HG03460 (cell line): ENCODE measurements around the gene HECW1.
"Not testable (repeated sequence)": the region's sequence is repeated elsewhere in the genome, so short reads cannot be mapped to it uniquely, and the experiment has no call there.

ENCODE experiments used
- ATAC-seq: cut with Tn5 transposase; IDR thresholded peaks from one replicate; pipeline ENCODE4 v1.9.1; 2021; ENCODE audit not compliant: unreplicated experiment

The HECW1 gene

DNA sequence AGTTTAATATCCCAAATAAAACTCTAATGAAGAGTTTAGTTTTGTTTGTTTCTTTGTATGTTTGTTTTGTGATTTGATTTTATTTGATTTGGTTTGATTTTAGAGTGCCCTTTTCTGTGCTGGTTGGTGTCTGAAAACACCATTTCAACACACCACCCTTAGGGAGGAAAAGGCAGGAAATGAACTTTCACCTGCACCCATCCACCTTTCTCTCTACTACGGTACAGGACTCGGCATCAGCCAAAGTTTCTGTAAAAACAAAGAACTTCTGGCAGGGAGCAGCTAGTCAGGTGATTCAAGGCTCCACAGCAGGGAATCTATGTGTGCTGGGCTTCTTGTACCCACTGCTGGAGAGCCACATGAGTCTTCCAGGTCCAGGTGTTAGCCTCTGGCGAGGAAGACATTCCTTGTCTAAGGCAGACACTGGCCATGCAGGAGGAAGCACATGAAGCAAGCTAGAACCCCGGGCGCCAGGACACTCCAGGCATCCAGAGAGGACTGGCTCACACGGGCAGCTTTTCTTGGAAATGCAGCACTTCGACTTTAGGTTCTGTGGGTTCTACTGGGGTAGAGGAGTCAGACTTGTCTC is 448.4 kb downstream of the HECW1 start:
- ATAC-seq = no peak

DNA sequence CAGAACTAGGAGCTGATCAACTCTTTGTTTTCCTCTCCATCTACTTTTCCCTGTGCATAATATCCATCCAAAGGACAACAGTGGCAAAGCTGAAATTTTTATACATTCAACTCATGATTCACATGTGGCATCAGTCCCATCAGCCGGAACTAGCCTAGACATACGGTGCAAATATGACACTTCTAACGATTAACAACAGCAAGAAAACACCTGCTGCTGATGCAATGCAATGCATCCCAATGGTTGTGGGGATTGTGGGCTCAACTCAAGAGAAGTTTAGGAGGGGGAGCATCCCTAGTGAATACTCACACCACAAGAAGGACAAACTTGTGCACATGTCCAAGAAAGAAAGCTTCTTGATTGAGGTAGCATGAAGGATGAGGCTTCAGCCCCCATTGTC is 449.9 kb downstream of the HECW1 start:
- ATAC-seq = no peak

DNA sequence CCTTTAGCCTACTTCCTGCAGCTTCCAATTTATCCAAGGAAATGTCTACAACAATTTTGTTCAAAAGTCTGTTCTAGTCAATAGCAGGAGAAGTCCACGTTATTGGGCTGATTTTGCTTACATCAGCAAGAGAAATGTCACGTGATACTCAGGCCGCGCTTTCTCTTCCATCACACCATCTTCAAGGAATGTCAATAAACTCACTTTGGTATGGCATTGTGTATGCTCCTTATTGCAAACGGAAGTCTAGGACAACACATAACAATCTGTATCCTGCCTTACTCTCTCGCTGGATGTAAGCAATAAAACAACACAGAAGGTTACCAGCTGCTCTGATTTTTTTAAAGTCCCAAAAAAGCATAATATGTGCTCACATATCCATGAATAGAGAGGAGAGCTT is 453.3 kb downstream of the HECW1 start:
- ATAC-seq = no peak

DNA sequence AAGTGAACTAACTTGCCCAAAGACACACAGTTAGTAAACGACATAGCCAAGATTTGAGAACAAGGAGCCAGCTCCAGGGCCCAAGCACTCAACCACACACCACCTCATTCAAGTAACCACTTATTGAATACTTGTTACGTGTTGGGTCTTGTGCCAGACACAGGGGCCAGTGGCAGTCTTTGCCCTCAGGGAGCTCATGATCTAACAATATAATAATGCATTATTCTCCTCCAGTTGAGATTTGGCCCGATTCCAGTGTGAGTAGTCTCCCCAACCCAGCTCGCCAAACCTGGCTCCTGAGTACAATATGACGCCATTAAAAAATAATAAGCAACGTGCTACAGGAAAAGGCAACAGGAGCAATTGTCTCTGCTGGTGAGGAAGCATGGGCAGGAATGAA is 456.1 kb downstream of the HECW1 start:
- ATAC-seq = no peak

DNA sequence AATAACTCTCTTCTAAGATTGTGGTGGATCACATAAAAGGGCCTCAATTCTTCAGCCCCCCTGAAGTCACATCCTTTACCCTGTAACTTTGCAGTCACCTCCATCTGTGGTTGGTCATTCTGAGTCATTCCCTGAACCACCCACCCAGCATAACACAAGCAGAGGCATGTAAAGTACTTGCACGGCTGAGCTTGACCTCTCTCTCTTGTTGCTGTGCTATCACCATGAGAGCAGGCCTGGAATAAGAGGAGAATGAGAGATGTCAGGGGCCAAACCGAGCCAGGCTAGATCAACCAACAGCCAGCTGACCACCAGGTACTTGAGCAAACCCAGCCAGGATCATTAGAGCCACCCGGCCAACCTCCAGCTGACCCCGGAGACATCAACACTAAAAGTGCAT is 457.0 kb downstream of the HECW1 start:
- peak; percentile 48 for ATAC-seq

DNA sequence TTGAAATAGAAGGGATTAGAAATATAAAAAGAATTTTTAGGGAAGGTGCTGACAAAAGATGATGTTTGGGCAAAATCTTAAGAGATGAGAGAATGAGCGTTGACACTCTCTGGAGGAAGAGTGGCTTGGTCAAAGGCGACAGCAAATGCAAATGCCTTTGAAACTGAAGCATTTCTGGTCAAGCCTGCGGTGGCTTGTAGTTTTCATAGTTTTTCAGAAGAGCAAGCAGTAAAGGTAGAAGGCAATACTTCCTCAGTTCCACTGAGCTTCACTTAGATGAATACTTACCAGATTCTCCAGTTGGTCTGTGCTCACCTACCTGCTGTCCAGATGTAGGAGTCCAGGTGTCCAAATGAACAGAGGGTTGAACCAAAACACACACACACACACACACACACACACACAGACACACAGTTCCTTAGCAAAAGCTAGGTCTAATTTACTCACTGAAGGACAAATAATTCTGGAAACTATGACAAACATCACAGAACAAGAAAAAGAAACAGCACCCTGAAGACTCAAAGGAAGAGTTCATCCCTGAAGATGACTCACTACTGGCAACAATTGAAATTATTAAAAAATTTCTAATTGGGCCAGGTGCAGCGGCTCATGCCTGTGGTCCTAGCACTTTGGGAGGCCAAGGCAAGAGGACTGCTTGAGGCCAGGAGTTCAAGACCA is 458.4 kb downstream of the HECW1 start:
- ATAC-seq = peak; percentile 64

DNA sequence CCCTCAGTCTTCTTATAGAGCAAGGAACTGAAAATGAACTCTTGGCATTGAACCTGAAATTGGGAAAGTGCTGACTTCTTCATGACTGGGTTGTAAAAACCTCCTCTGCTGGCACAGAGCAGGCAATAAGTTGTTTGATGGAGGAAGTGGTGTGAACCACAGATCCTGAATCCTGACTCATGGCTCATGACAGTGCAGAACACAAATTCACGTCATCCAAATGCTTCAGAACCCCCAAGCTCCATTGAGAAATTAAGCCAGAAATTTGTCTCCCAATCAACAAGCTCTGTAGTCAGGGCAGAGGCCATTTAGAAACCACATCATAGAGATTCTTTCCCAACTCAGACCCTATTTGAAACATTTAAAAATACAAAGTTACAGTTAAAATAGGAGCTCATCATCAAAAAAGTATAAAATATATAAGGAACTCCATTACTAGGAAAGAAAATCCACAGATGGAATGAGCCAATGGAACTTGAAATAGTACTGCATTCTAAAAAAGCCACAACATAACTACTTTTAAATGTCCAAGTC is 460.1 kb downstream of the HECW1 start:
- peak; percentile 52 for ATAC-seq

DNA sequence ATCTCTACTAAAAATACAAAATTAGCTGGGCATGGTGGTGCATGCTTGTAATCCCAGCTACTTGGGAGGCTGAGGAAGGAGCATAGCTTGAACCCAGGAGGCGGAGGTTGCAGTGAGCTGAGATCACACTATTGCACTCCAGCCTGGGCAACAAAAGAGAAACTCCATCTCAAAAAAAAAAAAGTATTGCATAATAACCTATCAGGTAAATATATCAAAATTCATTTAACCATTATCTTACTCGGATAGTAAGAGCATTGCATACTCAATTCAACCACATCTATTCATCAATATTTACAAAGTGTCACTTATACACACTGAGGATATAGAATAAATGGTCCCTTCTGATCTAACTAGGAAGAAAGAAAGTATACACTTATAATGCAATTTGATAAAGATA is 461.4 kb downstream of the HECW1 start:
- not testable (repeated sequence) for ATAC-seq

DNA sequence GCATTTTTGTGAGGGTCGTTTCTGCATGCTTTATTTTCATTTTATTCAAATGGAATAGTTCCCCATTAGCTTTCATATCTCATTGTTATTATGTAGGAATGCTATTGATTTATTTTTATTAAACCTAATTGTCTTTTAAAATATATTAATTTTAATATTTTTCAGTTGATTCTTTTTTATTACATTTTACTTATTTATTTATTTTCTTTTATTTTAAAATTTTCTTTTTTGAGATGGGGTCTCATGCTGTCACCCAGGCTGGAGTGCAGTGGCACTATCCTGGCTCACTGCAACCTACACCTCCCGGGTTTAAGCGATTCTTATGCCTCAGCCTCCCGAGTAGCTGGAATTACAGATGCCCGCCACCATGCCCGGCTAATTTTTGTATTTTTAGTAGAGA is 463.1 kb downstream of the HECW1 start:
- no peak for ATAC-seq

DNA sequence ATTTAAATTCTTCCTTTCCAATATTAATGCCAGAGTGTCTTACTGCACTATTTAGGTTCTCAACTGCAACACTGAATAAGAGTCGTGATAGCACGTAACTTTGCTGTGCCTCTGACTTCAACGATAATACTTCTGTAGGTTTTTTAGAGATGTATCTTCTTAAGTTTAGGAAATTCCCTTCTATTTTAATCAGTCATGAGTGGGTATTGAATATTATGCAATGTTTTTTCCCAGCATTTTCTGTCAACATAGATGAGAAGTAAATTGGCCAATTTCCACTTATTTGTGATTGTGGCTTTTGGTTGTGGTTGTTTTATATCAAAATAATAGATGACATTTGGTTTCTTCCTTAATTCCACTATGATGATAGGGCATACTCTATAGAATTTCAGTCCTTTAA is 463.8 kb downstream of the HECW1 start:
- ATAC-seq = no peak

DNA sequence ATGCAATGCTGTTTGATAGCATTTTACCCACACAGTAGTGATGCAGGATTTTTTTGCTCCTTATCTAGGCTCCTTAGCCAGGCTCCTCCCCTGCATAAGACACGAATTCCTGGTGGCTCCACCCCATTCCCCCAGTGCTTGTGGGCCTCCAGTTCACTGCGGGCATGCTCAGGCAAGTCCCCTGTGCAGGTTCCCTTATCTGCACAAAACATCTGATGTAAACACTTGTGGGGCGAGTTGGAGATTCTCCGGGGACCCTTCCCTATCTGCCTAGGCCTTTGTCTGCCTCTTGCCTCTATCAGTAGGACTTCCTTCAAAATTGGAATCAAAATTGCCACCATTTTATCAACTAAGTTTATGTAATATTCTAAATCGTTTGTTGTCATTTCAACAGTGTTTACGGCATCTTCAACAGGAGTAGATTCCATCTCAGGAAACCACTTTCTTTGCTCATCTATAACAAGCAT is 465.1 kb downstream of the HECW1 start:
- no peak for ATAC-seq

DNA sequence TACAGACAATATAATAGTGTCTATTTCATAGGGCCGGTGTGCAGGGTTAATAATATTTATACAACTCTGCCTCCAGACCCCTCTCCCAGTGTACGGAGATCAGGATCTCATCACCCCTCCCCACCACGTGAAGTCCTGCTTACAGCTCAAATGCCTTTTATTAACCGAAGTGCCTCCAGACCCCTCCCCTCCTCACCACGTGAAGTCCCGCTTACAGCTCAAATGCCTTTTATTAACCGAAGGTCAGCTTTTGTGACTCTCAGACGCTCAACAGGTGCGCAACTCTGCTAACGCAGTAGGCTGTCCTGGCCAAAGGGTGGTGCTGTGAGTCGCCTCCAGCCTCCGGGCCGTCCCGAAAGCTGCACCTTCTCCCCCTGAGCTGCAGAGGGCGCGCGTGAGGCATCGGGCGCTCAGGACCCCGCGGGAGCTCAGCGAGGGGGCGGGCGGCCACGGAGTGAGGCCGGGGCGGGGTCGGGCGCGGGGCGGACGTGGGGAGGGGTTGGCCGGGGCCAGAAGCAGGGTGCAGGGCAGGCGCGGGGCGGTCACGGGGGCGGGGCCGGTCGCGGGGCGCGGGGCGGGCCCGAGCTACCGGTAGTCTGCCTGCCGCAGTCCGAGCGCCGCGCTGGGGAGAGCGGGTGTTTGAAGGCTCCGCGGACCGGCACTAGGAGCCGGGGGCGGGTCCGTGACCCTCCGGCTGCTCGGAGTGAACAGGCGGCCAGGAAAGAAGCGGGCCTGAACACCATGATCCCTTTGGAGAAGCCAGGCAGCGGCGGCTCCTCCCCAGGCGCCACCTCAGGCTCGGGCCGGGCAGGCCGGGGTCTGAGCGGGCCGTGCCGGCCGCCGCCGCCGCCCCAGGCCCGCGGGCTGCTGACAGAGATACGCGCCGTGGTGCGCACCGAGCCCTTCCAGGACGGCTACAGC is 470.3 kb downstream of the HECW1 start, which contains the start of gene STK17A:
Gene STK17A (plus strand): TSS at position 606 of the 921 bp plus-strand sequence. CDS start 136 bp downstream, at position 742.
- peak; percentile 50 for ATAC-seq

DNA sequence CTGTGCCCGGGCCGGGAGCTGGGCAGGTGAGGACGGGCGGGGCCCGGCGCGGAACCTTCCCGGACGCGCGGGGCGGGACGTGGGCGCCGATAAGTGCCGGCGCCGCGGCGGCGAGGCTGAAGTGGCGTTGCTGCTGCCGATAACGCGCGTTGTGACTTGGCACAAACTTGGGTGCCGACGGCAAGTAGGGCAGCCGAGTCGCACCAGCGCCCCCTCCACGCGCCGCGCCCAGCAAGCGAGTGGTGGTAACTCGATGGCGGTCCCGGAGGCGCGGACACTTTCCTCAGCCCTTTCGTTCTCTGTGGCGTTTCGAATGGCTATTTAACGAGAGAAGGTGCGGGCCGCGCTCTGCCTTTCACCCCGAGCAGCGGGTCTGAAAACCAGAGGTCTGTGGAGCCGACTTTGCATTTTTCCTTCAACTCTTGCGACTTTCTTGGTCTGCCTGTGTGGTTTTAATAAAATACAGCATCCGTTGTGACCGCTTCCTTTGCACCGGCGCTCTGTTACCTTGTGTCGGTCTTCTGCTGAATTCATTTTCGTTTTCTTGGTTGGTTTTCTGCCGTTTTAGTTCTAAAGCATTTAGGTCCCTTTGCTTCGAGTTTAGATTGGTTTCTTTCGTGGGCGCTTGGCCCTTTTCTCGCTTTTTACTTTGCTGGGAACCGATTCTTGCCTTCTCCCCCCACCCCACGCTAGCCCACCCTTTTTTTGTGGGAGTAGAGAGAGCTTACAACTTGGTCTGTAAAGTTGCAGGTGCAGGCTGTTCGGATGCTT is 471.2 kb downstream of the HECW1 start:
- peak; percentile 21 for ATAC-seq

DNA sequence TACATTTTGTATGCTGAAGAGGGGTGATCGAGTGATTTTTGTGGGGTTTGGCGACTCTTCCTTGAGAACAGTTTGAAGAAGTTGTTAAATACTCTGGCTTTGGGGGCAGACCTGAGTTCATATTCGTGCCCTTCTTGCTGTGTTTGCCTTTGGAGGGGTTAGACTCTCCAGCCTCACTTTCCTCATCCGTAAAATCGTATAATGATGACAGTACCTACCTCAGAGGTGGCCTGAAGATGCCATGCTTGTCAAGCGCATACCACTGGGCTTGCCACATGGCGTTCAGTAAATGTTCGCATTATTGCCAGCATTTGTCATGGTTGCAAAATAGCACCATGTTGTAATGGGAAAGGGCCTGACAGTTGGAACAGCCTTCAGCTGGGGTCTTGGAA is 471.7 kb downstream of the HECW1 start:
- ATAC-seq = no peak

DNA sequence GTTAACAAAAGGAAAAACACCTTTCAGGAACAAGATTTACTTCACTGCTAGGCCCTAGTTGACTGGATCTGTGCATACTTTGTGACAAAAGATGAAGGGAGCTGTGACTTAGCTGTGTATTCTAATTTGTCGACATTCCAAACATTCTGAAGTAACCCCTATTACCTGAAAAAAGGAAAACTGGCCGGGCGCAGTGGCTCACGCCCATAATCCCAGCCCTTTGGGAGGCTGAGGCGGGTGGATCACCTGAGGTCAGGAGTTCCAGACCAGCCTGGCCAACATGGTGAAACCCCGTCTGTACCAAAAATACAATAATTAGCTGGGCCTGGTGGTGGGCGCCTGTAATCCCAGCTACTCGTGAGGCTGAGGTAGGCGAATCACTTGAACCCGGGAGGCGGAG is 472.3 kb downstream of the HECW1 start:
- ATAC-seq = not testable (repeated sequence)

DNA sequence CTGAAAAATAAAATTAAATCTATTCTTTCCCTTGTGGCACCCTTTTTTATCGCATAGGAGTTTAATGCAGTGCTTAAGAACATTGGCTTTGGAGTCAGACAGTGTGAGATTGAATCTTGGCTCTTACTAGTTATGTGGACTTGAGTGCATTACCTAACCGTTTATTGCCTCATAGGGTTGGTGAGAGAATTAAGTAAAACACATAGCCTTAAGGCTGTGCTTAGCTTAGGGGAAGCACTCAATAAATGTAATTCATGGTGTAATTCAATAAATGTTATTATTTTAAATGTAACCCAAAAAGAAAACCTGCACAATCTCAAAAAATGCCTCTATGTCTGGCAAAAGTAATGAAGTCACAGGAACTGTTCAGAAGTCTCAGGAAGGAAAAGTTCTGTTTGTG is 473.1 kb downstream of the HECW1 start:
- ATAC-seq = no peak

DNA sequence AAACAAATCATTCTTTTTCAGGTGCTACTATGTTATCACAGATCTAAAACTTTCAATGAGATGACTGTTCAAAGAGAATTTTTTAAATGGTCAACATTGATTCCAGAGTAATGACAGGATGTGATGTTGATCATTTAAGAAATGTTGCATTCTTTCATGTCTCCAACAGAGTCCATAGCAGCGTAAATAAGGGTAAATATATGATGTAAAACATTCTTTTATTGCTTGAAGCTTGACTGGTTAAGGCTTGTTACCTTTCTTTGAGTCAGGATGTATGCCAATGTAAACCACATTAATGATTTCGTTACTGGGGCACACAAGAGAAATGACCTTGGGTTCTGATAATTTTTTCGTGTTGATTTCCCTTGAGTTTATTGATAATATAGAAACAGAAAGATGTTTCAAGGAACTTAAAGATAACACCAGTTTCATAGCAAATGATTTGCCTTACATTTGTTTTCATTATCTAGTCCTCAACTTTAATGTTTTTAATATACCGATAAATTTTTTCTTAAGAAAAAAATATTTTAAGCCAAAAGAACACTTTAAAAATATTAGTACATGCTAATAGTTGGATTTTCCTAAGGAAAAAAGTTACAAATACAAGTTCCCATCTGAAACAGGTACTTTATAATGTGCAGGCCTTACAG is 473.9 kb downstream of the HECW1 start:
- ATAC-seq = no peak

DNA sequence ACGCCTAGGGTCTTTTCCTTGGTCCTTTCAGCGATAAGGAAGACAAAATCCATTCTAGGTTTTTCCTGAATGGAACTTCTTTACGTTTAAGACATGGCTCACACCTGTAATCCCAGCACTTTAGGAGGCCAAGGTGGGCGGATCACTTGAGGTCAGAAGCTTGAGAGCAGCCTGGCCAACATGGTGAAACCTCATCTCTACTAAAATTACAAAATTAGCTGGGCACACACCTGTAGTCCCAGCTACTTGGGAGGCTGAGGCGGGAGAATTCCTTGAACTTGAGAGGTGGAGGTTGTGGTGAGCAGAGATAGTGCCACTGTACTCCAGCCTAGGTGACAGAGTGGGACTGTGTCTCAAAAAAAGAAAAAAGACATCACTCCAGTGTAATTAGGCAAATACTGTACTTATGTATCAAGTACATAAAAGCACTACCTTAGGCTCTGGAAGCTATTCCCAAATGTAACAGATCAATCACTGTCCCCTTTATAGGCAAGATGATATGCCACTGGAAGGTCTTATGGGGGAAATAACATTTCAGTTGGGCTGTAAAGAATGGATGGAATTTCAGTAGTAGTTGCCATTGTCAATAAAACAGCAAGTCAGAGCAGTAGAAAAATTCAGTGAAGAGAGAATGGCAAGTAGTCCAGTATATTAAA is 476.2 kb downstream of the HECW1 start:
- ATAC-seq = no peak

DNA sequence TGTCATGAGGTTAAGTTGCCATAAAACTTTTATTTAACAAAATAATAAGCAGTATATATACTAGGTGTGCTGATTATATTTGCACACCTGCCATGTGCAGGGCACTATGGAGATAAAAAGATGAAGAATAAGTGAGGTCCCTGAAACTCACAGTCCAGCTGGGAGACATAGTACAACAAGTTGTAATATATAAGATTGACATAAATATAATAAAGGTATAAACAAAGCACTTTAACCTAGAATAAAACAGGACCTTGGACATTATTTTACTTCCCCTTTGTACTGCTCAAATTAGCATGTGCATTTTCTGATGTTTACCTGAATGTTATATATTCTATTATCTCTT is 476.7 kb downstream of the HECW1 start:
- no peak for ATAC-seq

DNA sequence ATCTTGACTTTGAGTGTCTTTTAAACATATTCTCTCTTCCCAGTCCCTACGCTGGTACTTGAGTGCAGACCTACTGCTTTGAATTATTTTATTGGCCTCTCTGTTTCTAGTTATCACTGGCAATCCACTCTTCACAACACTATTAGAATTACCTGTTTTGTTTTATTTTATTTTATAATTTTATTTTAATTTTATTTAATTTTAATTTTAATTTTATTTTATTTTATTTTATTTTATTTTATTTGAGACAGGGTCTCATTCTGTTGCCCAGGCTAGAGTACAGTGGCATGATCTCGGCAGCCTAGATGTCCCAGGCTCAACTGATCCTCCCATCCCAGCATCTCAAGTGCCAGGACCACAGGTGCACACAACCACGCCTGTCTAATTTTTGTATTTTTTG is 477.3 kb downstream of the HECW1 start:
- no peak for ATAC-seq
